MCF 10A (cell line): ENCODE measurements around the gene BMPER. TPM values are rescaled to one million over a fixed set of nuclear protein-coding genes. Genes with fewer than 3 reads are reported as not detected.

Experiments used
- BruUV-seq: library from RNA; stranded (reverse); fragments of 400-500 nt; replicated peaks from 2 replicates; lab custom pipeline; 2021; lab: Mats Ljungman, UMichigan
- CTCF ChIA-PET: fragments of 300-600 bp; sonication (Branson Sonifier 250); formaldehyde crosslinking; extraction: SDS; loops from one replicate; lab custom pipeline; 2021; ENCODE audit warnings: antibody characterized with exemption, inconsistent platforms; lab: Yijun Ruan, JAX
- POLR2A ChIA-PET: fragments of 300-600, 350-650 bp; sonication (Branson Sonifier 250); formaldehyde crosslinking; extraction: SDS; loops from one replicate; lab custom pipeline; 2020; ENCODE audit warnings: antibody characterized with exemption, inconsistent platforms; lab: Yijun Ruan, JAX
- DNase-seq: peaks from one replicate; pipeline ENCODE4 v3.0.0-alpha.2; 2018; ENCODE audit not compliant: unreplicated experiment
- H3K27ac Mint-ChIP-seq: one replicate; pipeline ENCODE4 v1.8.0; 2022; ENCODE audit warnings: mild to moderate bottlenecking, low read depth, mixed read lengths; ENCODE audit not compliant: unreplicated experiment
- H3K27me3 Mint-ChIP-seq: one replicate; pipeline ENCODE4 v1.8.0; 2022; ENCODE audit warnings: mixed read lengths; ENCODE audit not compliant: insufficient read depth, unreplicated experiment
- H3K36me3 Mint-ChIP-seq: one replicate; pipeline ENCODE4 v1.8.0; 2022; ENCODE audit warnings: mild to moderate bottlenecking, moderate library complexity, mixed read lengths; ENCODE audit not compliant: insufficient read depth, unreplicated experiment
- H3K4me1 Mint-ChIP-seq: one replicate; pipeline ENCODE4 v1.8.0; 2022; ENCODE audit warnings: mixed read lengths; ENCODE audit not compliant: insufficient read depth, unreplicated experiment
- H3K4me3 Mint-ChIP-seq: one replicate; pipeline ENCODE4 v1.8.0; 2022; ENCODE audit warnings: mild to moderate bottlenecking, moderate library complexity, mixed read lengths; ENCODE audit not compliant: unreplicated experiment
- H3K9me3 Mint-ChIP-seq: one replicate; pipeline ENCODE4 v1.8.0; 2022; ENCODE audit warnings: mixed read lengths; ENCODE audit not compliant: unreplicated experiment
- CTCF ChIP-seq: fragments of 200-600 bp; IDR thresholded peaks from one replicate; pipeline ENCODE4 v1.8.0; 2022; ENCODE audit warnings: antibody characterized with exemption, mild to moderate bottlenecking; ENCODE audit not compliant: unreplicated experiment
- intact Hi-C: fragments of 100-400 bp; cut with micrococcal nuclease; formaldehyde crosslinking; loops from 2 replicates; pipeline ENCODE4 v1.14.1; 2022
- total RNA-seq: library from RNA; stranded (reverse); gene quantifications from 2 replicates; pipeline ENCODE4 v1.2.3, GENCODE V29; 2022

BMPER gene
- total RNA-seq, 1 experiment from 2014 or later: 0.40 TPM

GRCh38 chr7:33936503-33936902 lies 31.2 kb downstream of the BMPER start:
- no peak for DNase-seq
- Mint-ChIP-seq H3K4me1 (peaks cover 19% of the 10 kb centered on the region), H3K9me3 (no peaks in the 10 kb centered on the region), H3K4me3 (no peak overlapping the region), H3K27ac (no peak overlapping the region), H3K36me3 (no peaks in the 10 kb centered on the region), H3K27me3 (no peaks in the 10 kb centered on the region)
- CTCF ChIA-PET: interaction anchor here (0.6 to 11.5 kb wide), 2 partner anchors 177 to 776 kb away, joined by 4 to 177 read pairs; no protein-coding TSS in a partner anchor
- TF ChIP-seq CTCF: no peak
- POLR2A ChIA-PET: no interaction called here
- intact Hi-C loops: no loop called here
- BruUV-seq: no TSS peak

- CTCF ChIA-PET: no interaction called here
- no peaks in the 10 kb centered on the region for H3K36me3 Mint-ChIP-seq
- no peak overlapping the region for H3K4me3 Mint-ChIP-seq
- no peak for TF ChIP-seq CTCF
- POLR2A ChIA-PET: no interaction called here
- no peaks in the 10 kb centered on the region for H3K9me3 Mint-ChIP-seq
- H3K4me1 Mint-ChIP-seq: peaks cover 11% of the 10 kb centered on the region
- no peaks in the 10 kb centered on the region for H3K27me3 Mint-ChIP-seq
- no peak for DNase-seq
- H3K27ac Mint-ChIP-seq: no peak overlapping the region
- no TSS peak for BruUV-seq
- intact Hi-C loops: no loop called here
Measured at GRCh38 chr7:33937871-33938270, 32.5 kb downstream of the BMPER start.

- ChIA-PET POLR2A (no interaction called here), CTCF (interaction anchor here (0.9 kb wide), 1 partner anchor 38 kb away, joined by 3 read pairs; no protein-coding TSS in a partner anchor)
- Mint-ChIP-seq H3K4me1 (peaks cover under 1% of the 10 kb centered on the region), H3K27ac (no peak overlapping the region), H3K4me3 (no peak overlapping the region), H3K27me3 (no peaks in the 10 kb centered on the region), H3K36me3 (no peaks in the 10 kb centered on the region), H3K9me3 (no peaks in the 10 kb centered on the region)
- BruUV-seq: no TSS peak
- no peak for TF ChIP-seq CTCF
- DNase-seq: no peak
- intact Hi-C loops: no loop called here
Measured at GRCh38 chr7:33939121-33939520, 33.8 kb downstream of the BMPER start.

- CTCF ChIA-PET: no interaction called here
- H3K27ac Mint-ChIP-seq: no peak overlapping the region
- DNase-seq: no peak
Measured at GRCh38 chr7:33940503-33940902, 35.2 kb downstream of the BMPER start.

More at GRCh38 chr7:33940503-33940902, 35.2 kb downstream of the BMPER start:
- POLR2A ChIA-PET: no interaction called here
- Mint-ChIP-seq H3K4me3 (no peak overlapping the region), H3K4me1 (no peaks in the 10 kb centered on the region), H3K36me3 (no peaks in the 10 kb centered on the region), H3K27me3 (no peaks in the 10 kb centered on the region), H3K9me3 (no peaks in the 10 kb centered on the region)
- intact Hi-C loops: no loop called here
- TF ChIP-seq CTCF: no peak
- no TSS peak for BruUV-seq
